GM23248 (cell line): ENCODE data around the gene PODN. TPM values are rescaled to one million over a fixed set of nuclear protein-coding genes. Genes with fewer than 3 reads are reported as not detected.

Source experiments
- DNase-seq: peaks from one replicate; pipeline ENCODE4 v3.0.0-alpha.2; 2015
- H2AFZ ChIP-seq: fragments of 200-600 bp; sonication (generic); 2 replicates; pipeline ENCODE4 v1.6.1; 2016; ENCODE audit warnings: antibody characterized with exemption
- H3F3A ChIP-seq: fragments of 200-600 bp; sonication (generic); 2 replicates; pipeline ENCODE4 v1.6.1; 2016; ENCODE audit warnings: mild to moderate bottlenecking, antibody characterized with exemption, mixed run types; ENCODE audit not compliant: insufficient read depth
- H3K27ac ChIP-seq: fragments of 200-600 bp; sonication (generic); 2 replicates; pipeline ENCODE4 v1.5.1; 2016; ENCODE audit warnings: mild to moderate bottlenecking
- H3K27me3 ChIP-seq: fragments of 200-600 bp; sonication (generic); replicated peaks from 2 replicates; pipeline ENCODE4 v1.6.1; 2016; ENCODE audit warnings: mild to moderate bottlenecking; ENCODE audit not compliant: insufficient read depth
- H3K36me3 ChIP-seq: fragments of 200-600 bp; sonication (generic); 2 replicates; pipeline ENCODE4 v1.6.1; 2016; ENCODE audit warnings: low read depth, mild to moderate bottlenecking
- H3K4me1 ChIP-seq: fragments of 200-600 bp; sonication (generic); 2 replicates; pipeline ENCODE4 v1.6.1; 2016; ENCODE audit warnings: mild to moderate bottlenecking; ENCODE audit not compliant: insufficient read depth
- H3K4me2 ChIP-seq: fragments of 200-600 bp; sonication (generic); one replicate; pipeline ENCODE4 v1.6.1; 2016; ENCODE audit warnings: mild to moderate bottlenecking; ENCODE audit not compliant: unreplicated experiment
- H3K4me3 ChIP-seq: fragments of 200-600 bp; sonication (generic); 2 replicates; pipeline ENCODE4 v1.5.1; 2016; ENCODE audit warnings: mild to moderate bottlenecking
- H3K79me2 ChIP-seq: fragments of 200-600 bp; sonication (generic); 2 replicates; pipeline ENCODE4 v1.6.1; 2016; ENCODE audit warnings: mild to moderate bottlenecking; ENCODE audit not compliant: insufficient read depth
- H3K9ac ChIP-seq: fragments of 200-600 bp; sonication (generic); 2 replicates; pipeline ENCODE4 v1.6.1; 2016; ENCODE audit warnings: mild to moderate bottlenecking
- H3K9me2 ChIP-seq: fragments of 200-600 bp; sonication (generic); 2 replicates; pipeline ENCODE4 v1.6.1; 2016; ENCODE audit warnings: mixed run types, mild to moderate bottlenecking, moderate library complexity; ENCODE audit not compliant: insufficient read depth
- H3K9me3 ChIP-seq: fragments of 200-600 bp; sonication (generic); one replicate; pipeline ENCODE4 v1.6.1; 2017; ENCODE audit warnings: low read depth
- H4K20me1 ChIP-seq: fragments of 200-600 bp; sonication (generic); 2 replicates; pipeline ENCODE4 v1.6.0; 2016; ENCODE audit not compliant: insufficient read depth
- EZH2 ChIP-seq: fragments of 200-600 bp; sonication (generic); IDR thresholded peaks from 2 replicates; pipeline ENCODE4 v1.6.1; 2018; ENCODE audit warnings: antibody characterized with exemption, mild to moderate bottlenecking; ENCODE audit not compliant: insufficient read depth, poor library complexity, severe bottlenecking
- EZH2phosphoT487 ChIP-seq: fragments of 200-600 bp; sonication (generic); IDR thresholded peaks from 2 replicates; pipeline ENCODE4 v1.6.1; 2018; ENCODE audit warnings: antibody characterized with exemption, moderate library complexity, mild to moderate bottlenecking, low read depth; ENCODE audit not compliant: insufficient read depth
- WGBS, 2 experiments: methylation state at CpG; one replicate each; pipeline ENCODE4 v1.1.6; 2015 to 2017; ENCODE audit warnings: low lambda C conversion rate in 2 of 2, low coverage in 1 of 2; ENCODE audit errors: missing lambda C conversion rate in 2 of 2; 5-methylcytosine and 5-hydroxymethylcytosine counted together
- in situ Hi-C: fragments of 300-500 bp; cut with MboI; formaldehyde crosslinking; loops from 2 replicates; pipeline ENCODE4 v1.15.0; 2020
- polyA plus RNA-seq: library from polyadenylated mRNA; unstranded; fragments of >200 nt; fragmentation: Nextera tagmentation; extraction: Ambion mirVana; gene quantifications from 2 replicates; pipeline ENCODE4 v1.2.1, GENCODE V29; 2016
- total RNA-seq: library from RNA; depleted of rRNA; stranded (reverse); fragments of >200 nt; shearing (Covaris generic); gene quantifications from 2 replicates; pipeline ENCODE4 v1.2.3, GENCODE V29; 2014

PODN gene
- total and polyA plus RNA-seq, 2 experiments from 2014 or later: 54.8 to 71.6 TPM

DNA sequence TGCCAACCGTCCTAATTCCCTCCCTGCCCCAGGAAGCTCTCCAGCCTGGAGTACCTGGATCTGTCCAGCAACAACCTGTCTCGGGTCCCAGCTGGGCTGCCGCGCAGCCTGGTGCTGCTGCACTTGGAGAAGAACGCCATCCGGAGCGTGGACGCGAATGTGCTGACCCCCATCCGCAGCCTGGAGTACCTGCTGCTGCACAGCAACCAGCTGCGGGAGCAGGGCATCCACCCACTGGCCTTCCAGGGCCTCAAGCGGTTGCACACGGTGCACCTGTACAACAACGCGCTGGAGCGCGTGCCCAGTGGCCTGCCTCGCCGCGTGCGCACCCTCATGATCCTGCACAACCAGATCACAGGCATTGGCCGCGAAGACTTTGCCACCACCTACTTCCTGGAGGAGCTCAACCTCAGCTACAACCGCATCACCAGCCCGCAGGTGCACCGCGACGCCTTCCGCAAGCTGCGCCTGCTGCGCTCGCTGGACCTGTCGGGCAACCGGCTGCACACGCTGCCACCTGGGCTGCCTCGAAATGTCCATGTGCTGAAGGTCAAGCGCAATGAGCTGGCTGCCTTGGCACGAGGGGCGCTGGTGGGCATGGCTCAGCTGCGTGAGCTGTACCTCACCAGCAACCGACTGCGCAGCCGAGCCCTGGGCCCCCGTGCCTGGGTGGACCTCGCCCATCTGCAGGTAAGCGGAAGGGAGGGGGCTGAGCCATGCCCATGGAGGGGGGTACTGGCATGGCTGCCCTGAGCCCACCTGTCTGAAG is 16.5 kb downstream of the PODN start:
- TF ChIP-seq EZH2 (no peak), EZH2phosphoT487 (no peak)
- in situ Hi-C loops: no loop called here
- Histone ChIP-seq H3K9me3 (no peaks in the 10 kb centered on the region), H3K36me3 (no peaks in the 10 kb centered on the region), H3K4me1 (no peaks in the 10 kb centered on the region), H3K9me2 (no peaks in the 10 kb centered on the region), H3K4me2 (no peak overlapping the region), H4K20me1 (no peaks in the 10 kb centered on the region), H3F3A (no peaks in the 10 kb centered on the region), H3K79me2 (no peaks in the 10 kb centered on the region), H3K27me3 (no peaks in the 10 kb centered on the region), H3K27ac (no peak overlapping the region), H2AFZ (no peak overlapping the region), H3K9ac (no peak overlapping the region), H3K4me3 (no peak overlapping the region)
- WGBS, 2 experiments: 90 to 92% methylated on average over 44 to 46 of the region's 46 CpGs
- no peak for DNase-seq

DNA sequence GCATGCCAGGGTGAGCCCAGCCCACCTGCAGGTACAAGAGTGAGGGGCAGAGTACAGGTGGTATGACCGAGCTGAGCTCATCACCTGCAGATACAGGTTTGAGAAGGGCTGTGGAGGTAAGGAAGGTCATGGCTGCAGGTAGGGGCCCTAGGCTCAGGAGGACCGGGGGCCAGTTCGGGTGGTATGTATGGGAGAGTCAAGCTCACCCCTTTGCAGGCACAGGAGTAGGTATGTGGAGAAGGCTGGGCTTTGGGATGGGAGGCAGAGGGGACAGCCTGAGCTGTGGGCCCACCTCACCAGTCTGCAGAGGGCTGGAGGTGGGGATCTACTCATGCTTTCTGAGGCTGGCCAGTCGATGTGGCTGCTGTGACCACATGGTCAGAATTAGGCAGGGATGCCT is 17.2 kb downstream of the PODN start:
- no peaks in the 10 kb centered on the region for H3K79me2 ChIP-seq
- no peaks in the 10 kb centered on the region for H3K4me1 ChIP-seq
- H3K36me3 ChIP-seq: no peaks in the 10 kb centered on the region
- TF ChIP-seq EZH2: no peak
- TF ChIP-seq EZH2phosphoT487: no peak
- H3K9me3 ChIP-seq: no peaks in the 10 kb centered on the region
- 85 to 86% methylated on average over 4 of the region's 4 CpGs for WGBS, 2 experiments
- no peak overlapping the region for H3K27ac ChIP-seq
- no peaks in the 10 kb centered on the region for H3F3A ChIP-seq
- in situ Hi-C loops: no loop called here
- no peak for DNase-seq
- H4K20me1 ChIP-seq: no peaks in the 10 kb centered on the region
- H3K4me3 ChIP-seq: no peak overlapping the region
- no peak overlapping the region for H3K9ac ChIP-seq
- no peaks in the 10 kb centered on the region for H3K27me3 ChIP-seq
- no peak overlapping the region for H2AFZ ChIP-seq
- H3K4me2 ChIP-seq: no peak overlapping the region
- no peaks in the 10 kb centered on the region for H3K9me2 ChIP-seq

DNA sequence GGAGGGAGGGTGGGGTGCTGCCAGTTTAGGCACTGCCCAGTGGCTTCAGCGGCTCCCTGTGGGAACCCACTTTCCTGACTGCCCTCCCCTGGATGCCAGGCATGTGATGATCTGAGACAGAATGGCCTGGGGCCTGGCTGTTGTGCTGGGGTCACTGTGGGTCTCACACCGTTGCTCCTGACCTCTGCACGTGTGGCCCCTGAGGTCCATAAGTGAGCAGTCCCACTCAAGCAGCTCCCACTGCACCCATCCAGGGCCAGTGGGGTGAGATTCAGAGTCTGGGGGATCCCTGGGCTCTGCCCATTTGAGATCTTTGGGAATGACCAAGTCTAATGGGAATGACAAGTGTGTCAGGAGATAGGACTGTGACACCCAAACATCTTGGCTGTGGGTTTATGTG is 18.0 kb downstream of the PODN start:
- no peak overlapping the region for H3K9ac ChIP-seq
- no peaks in the 10 kb centered on the region for H3K79me2 ChIP-seq
- no peak overlapping the region for H2AFZ ChIP-seq
- no peaks in the 10 kb centered on the region for H3F3A ChIP-seq
- no peaks in the 10 kb centered on the region for H3K9me2 ChIP-seq
- H3K9me3 ChIP-seq: no peaks in the 10 kb centered on the region
- no peaks in the 10 kb centered on the region for H3K36me3 ChIP-seq
- no peak overlapping the region for H3K4me2 ChIP-seq
- in situ Hi-C loops: no loop called here
- H4K20me1 ChIP-seq: no peaks in the 10 kb centered on the region
- TF ChIP-seq EZH2 (no peak), EZH2phosphoT487 (no peak)
- no peak overlapping the region for H3K27ac ChIP-seq
- H3K4me1 ChIP-seq: no peaks in the 10 kb centered on the region
- H3K4me3 ChIP-seq: no peak overlapping the region
- no peaks in the 10 kb centered on the region for H3K27me3 ChIP-seq
- WGBS, 2 experiments: 57 to 89% methylated on average over 2 to 3 of the region's 3 CpGs
- no peak for DNase-seq

DNA sequence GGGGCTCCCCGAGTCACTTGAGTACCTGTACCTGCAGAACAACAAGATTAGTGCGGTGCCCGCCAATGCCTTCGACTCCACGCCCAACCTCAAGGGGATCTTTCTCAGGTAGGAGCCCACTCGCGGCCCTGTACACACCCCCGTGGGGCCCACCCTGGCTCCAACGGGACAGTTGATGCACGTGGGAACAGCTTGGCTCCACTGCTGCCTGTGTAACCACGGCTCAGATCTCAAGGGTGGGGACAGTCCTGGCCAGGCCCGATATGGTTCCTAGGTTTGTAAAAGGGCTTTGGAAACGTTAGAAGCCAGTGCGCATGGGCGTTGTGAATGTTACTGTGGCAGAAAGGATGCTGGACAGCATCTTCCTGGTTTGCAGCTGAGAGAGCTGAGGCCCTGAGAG is 18.8 kb downstream of the PODN start:
- Histone ChIP-seq H3K9me2 (no peaks in the 10 kb centered on the region), H3K27me3 (no peaks in the 10 kb centered on the region), H3K9me3 (no peaks in the 10 kb centered on the region), H3K79me2 (no peaks in the 10 kb centered on the region), H3K4me2 (no peak overlapping the region), H3F3A (no peaks in the 10 kb centered on the region), H3K27ac (no peak overlapping the region), H3K36me3 (no peaks in the 10 kb centered on the region), H3K4me3 (no peak overlapping the region), H2AFZ (no peak overlapping the region), H3K9ac (no peak overlapping the region), H3K4me1 (no peaks in the 10 kb centered on the region), H4K20me1 (no peaks in the 10 kb centered on the region)
- DNase-seq: no peak
- in situ Hi-C loops: no loop called here
- 71 to 75% methylated on average over 14 to 15 of the region's 15 CpGs for WGBS, 2 experiments
- no peak for TF ChIP-seq EZH2
- TF ChIP-seq EZH2phosphoT487: no peak
